Measurements from ENCODE around the gene BUB1B. TPM values are rescaled to one million over a fixed set of nuclear protein-coding genes. Genes with fewer than 3 reads are reported as not detected.
A peak's percentile ranks its signal among the peaks of the same experiment; 100 is the strongest.
"Not testable (repeated sequence)": the region's sequence is repeated elsewhere in the genome, so short reads cannot be mapped to it uniquely, and the experiment has no call there.

BUB1B gene
- total RNA-seq, 1 experiment from 2014 or later = 73.0 TPM

DNA sequence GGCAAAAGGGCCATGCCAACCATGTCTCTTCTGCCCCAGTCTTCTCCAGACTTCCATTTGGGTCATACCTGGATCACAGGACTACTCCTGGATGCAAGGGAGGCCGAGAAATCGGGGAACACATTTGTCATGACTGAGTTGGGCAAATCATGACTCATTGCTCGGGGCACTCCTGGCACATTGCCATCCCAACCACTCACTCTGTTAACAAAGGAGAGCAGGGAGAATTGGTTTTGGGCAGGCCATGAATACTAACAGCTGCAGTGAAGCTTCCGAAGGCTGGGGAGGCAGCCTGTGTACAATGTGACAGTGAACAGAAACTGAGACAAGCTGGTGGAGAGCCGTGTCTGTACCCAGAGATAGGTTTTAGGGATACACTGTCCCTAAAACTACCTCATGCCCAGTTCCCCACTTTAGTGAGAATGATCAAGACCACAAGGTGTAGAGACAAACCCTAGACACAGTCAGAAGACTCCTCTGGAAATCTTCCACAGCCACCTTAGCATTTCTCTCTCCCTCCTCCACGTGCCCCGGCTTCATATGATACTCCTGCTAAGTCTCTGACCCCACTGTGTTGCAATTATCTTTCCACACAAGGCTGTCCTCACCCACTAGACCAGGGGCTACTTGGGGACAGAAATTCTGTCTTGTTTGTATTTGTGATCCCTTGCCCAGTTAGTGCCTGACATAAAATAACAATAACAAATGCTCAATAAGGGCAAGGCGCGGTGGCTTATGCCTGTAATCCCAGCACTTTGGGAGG, 10.5 kb upstream of the BUB1B start:
- Histone ChIP-seq H3F3A (ENCODE audit: low read length, unreplicated experiment) (no peaks in the 10 kb centered on the region), H3K27me3 (ENCODE audit: low read length) (no peaks in the 10 kb centered on the region), H3K4me3 (ENCODE audit: low read length) (peak overlapping the region; percentile 4; the same call in 1 of the 2 replicates), H3K9ac (ENCODE audit: low read length) (no peak overlapping the region), H3K27ac (ENCODE audit: low read length) (peak overlapping the region; percentile 69), H3K36me3 (ENCODE audit: low read depth, low read length) (no peaks in the 10 kb centered on the region), H2AFZ (ENCODE audit: low read length) (peak overlapping the region; percentile 54), H3K9me3 (ENCODE audit: low read length) (no peaks in the 10 kb centered on the region), H3K4me1 (ENCODE audit: insufficient read depth, low read length) (peaks cover 59% of the 10 kb centered on the region), H3K79me2 (ENCODE audit: low read length) (no peaks in the 10 kb centered on the region), H3K9me2 (replicated peaks; ENCODE audit: low read length) (no peaks in the 10 kb centered on the region), H4K20me1 (ENCODE audit: low read length) (no peaks in the 10 kb centered on the region), H3K4me2 (ENCODE audit: low read length) (peak overlapping the region; percentile 73)
- BruUV-seq (replicated peaks) = no TSS peak
- POLR2A ChIA-PET (ENCODE audit: unreplicated experiment) = no interaction called here
- ATAC-seq (peak; percentile 78), DNase-seq (peak; percentile 98)
- TF ChIP-seq EZH2phosphoT487 (IDR thresholded peaks at IDR 0.05; ENCODE audit: borderline replicate concordance, low read length) (no peak), EZH2 (IDR thresholded peaks at IDR 0.05; ENCODE audit: low read length, unreplicated experiment) (no peak)
- TF ChIP-seq, protein P1, sequence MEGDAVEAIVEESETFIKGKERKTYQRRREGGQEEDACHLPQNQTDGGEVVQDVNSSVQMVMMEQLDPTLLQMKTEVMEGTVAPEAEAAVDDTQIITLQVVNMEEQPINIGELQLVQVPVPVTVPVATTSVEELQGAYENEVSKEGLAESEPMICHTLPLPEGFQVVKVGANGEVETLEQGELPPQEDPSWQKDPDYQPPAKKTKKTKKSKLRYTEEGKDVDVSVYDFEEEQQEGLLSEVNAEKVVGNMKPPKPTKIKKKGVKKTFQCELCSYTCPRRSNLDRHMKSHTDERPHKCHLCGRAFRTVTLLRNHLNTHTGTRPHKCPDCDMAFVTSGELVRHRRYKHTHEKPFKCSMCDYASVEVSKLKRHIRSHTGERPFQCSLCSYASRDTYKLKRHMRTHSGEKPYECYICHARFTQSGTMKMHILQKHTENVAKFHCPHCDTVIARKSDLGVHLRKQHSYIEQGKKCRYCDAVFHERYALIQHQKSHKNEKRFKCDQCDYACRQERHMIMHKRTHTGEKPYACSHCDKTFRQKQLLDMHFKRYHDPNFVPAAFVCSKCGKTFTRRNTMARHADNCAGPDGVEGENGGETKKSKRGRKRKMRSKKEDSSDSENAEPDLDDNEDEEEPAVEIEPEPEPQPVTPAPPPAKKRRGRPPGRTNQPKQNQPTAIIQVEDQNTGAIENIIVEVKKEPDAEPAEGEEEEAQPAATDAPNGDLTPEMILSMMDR (conservative IDR thresholded peaks at IDR 0.05; ENCODE audit: low read depth, low read length) = no peak
- intact Hi-C loops (cut with micrococcal nuclease) = loop anchor here (2.0 kb wide), 1 partner anchor 42 kb away; the partner anchor contains the start of gene BMF
- CTCF ChIA-PET = no interaction called here

- Histone ChIP-seq H3K79me2 (ENCODE audit: low read length) (no peaks in the 10 kb centered on the region), H3K4me3 (ENCODE audit: low read length) (no peak overlapping the region), H3K27ac (ENCODE audit: low read length) (no peak overlapping the region), H3K9me2 (replicated peaks; ENCODE audit: low read length) (no peaks in the 10 kb centered on the region), H3K4me2 (ENCODE audit: low read length) (peak overlapping the region; percentile 73), H3K36me3 (ENCODE audit: low read depth, low read length) (no peaks in the 10 kb centered on the region), H3K9ac (ENCODE audit: low read length) (no peak overlapping the region), H3K27me3 (ENCODE audit: low read length) (no peaks in the 10 kb centered on the region), H4K20me1 (ENCODE audit: low read length) (no peaks in the 10 kb centered on the region), H3K4me1 (ENCODE audit: insufficient read depth, low read length) (peaks cover 57% of the 10 kb centered on the region), H2AFZ (ENCODE audit: low read length) (no peak overlapping the region), H3K9me3 (ENCODE audit: low read length) (no peaks in the 10 kb centered on the region), H3F3A (ENCODE audit: low read length, unreplicated experiment) (no peaks in the 10 kb centered on the region)
- ATAC-seq (no peak), DNase-seq (no peak)
- ChIA-PET CTCF (no interaction called here), POLR2A (ENCODE audit: unreplicated experiment) (no interaction called here)
- TF ChIP-seq EZH2 (IDR thresholded peaks at IDR 0.05; ENCODE audit: low read length, unreplicated experiment) (no peak), EZH2phosphoT487 (IDR thresholded peaks at IDR 0.05; ENCODE audit: borderline replicate concordance, low read length) (no peak)
- TF ChIP-seq, protein P1 (conservative IDR thresholded peaks at IDR 0.05; ENCODE audit: low read depth, low read length) = no peak
- no TSS peak for BruUV-seq (replicated peaks)
- intact Hi-C loops (cut with micrococcal nuclease) = loop anchor here (2.0 kb wide), 1 partner anchor 43 kb away; the partner anchor contains the start of gene BMF
Observed at GRCh38 chr15:40151499-40151898, 9.4 kb upstream of the BUB1B start.

DNA sequence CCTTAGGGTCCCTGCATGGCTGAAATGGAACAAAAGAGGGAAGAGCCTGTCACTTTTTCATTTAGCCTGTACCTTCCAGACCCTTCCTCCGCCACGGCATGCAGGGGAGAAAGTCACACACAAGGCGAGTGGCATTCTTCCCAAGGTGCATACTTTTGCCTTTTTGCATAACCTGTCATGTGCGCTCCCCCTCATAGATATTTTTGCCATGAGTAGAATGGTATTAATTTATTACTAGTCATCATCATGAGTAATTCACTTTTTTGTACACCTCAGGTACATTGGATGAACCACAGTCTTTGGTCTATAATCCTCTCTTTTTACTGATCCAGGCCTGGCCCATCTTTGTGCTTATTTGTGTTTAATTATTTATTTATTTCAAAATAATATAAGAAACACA, 8.9 kb upstream of the BUB1B start:
- CTCF ChIA-PET = no interaction called here
- Histone ChIP-seq H3K9me2 (replicated peaks; ENCODE audit: low read length) (no peaks in the 10 kb centered on the region), H4K20me1 (ENCODE audit: low read length) (no peaks in the 10 kb centered on the region), H3K4me1 (ENCODE audit: insufficient read depth, low read length) (peaks cover 53% of the 10 kb centered on the region), H3K79me2 (ENCODE audit: low read length) (no peaks in the 10 kb centered on the region), H3K4me2 (ENCODE audit: low read length) (peak overlapping the region; percentile 73), H3K9me3 (ENCODE audit: low read length) (no peaks in the 10 kb centered on the region), H3F3A (ENCODE audit: low read length, unreplicated experiment) (no peaks in the 10 kb centered on the region), H3K27me3 (ENCODE audit: low read length) (no peaks in the 10 kb centered on the region), H3K27ac (ENCODE audit: low read length) (no peak overlapping the region), H3K9ac (ENCODE audit: low read length) (no peak overlapping the region), H3K4me3 (ENCODE audit: low read length) (no peak overlapping the region), H2AFZ (ENCODE audit: low read length) (no peak overlapping the region), H3K36me3 (ENCODE audit: low read depth, low read length) (no peaks in the 10 kb centered on the region)
- ATAC-seq (peak; percentile 37), DNase-seq (peak; percentile 82)
- BruUV-seq (replicated peaks) = no TSS peak
- POLR2A ChIA-PET (ENCODE audit: unreplicated experiment) = no interaction called here
- TF ChIP-seq EZH2phosphoT487 (IDR thresholded peaks at IDR 0.05; ENCODE audit: borderline replicate concordance, low read length) (no peak), EZH2 (IDR thresholded peaks at IDR 0.05; ENCODE audit: low read length, unreplicated experiment) (no peak)
- TF ChIP-seq, protein P1 (conservative IDR thresholded peaks at IDR 0.05; ENCODE audit: low read depth, low read length) = no peak
- intact Hi-C loops (cut with micrococcal nuclease) = loop anchor here (2.0 kb wide), 1 partner anchor 43 kb away; the partner anchor contains the start of gene BMF

- not testable (repeated sequence) for DNase-seq, ATAC-seq
Observed at GRCh38 chr15:40154821-40155220, 6.0 kb upstream of the BUB1B start.

More at GRCh38 chr15:40154821-40155220, 6.0 kb upstream of the BUB1B start:
- intact Hi-C loops (cut with micrococcal nuclease); BruUV-seq (replicated peaks); H3F3A ChIP-seq (ENCODE audit: low read length, unreplicated experiment); CTCF ChIA-PET; H3K9me3 ChIP-seq (ENCODE audit: low read length); H3K27ac ChIP-seq (ENCODE audit: low read length); H3K36me3 ChIP-seq (ENCODE audit: low read depth, low read length); POLR2A ChIA-PET (ENCODE audit: unreplicated experiment); H3K27me3 ChIP-seq (ENCODE audit: low read length); H3K9me2 ChIP-seq (replicated peaks; ENCODE audit: low read length); H3K9ac ChIP-seq (ENCODE audit: low read length); H4K20me1 ChIP-seq (ENCODE audit: low read length); H3K4me2 ChIP-seq (ENCODE audit: low read length); H2AFZ ChIP-seq (ENCODE audit: low read length); H3K4me3 ChIP-seq (ENCODE audit: low read length); H3K79me2 ChIP-seq (ENCODE audit: low read length): not testable (repeated sequence)
- H3K4me1 ChIP-seq (ENCODE audit: insufficient read depth, low read length) = peaks cover 48% of the 10 kb centered on the region

Data from PC-3 (cell line).